GM18505 (cell line): ENCODE results near the gene ADAMTS12.

Experiments
- ATAC-seq: cut with Tn5 transposase; IDR thresholded peaks from one replicate; pipeline ENCODE4 v1.9.1; 2021; ENCODE audit not compliant: unreplicated experiment
- POLR2A ChIP-seq: IDR thresholded peaks from 4 replicates; pipeline ENCODE4 v1.6.1; 2011; ENCODE audit warnings: borderline replicate concordance; ENCODE audit not compliant: insufficient read depth, insufficient read length; ENCODE audit errors: extremely low read depth

Gene ADAMTS12

DNA sequence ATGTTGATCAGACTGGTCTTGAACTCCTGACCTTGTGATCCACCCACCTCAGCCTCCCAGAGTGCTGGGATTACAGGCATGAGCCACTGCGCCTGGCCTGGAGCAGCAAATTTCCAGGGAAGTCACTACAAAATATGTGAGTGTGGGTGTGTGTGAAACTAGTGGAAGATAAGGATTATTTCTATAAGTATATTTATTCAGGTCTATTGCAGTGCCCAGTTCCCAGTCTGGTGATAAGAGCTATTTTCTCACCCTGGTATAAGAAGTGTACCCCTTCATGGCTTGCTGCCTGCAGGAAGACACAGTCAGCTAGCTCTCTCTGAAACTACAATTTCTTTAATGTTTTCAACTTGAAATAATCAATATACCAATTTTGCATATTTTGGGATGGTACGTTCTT lies 414.0 kb downstream of the ADAMTS12 start:
- no peak for ATAC-seq
- TF ChIP-seq POLR2A, result no peak

DNA sequence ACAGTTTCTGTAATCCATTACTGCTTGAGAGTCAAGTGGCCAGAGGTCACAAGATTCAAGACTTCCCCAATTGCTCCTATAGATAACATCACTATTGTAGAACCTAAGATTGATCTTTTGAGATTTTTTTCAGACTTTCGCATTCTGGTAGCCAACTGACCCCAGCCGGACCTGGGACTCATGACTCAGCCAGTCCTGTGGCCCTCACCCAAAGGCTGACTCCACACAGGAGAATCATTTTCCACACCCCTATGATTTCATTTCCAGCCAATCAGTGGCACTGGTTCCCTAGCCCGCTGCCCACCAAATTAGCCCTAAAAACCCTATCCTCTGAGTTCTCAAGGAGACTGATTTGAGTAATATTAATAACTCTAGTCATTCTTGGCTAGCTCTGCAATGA lies 414.8 kb downstream of the ADAMTS12 start:
- ATAC-seq, result no peak
- TF ChIP-seq POLR2A, result no peak

DNA sequence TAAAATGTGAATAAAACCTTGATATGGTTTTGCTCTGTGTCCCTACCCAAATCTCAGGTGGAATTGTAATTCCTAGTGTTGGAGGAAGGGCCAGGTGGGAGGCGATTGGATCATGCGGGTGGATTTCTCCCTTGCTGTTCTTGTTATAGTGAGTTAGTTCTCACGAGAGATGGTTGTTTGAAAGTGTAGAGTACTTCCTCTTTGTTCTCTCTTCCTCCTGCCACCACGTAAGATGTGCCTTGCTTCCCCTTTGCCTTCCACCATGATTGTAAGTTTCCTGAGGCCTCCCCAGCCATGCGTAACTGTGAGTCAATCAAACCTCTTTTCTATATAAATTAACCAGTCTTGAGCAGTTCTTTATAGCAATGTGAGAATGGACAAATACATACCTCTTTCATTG lies 416.1 kb downstream of the ADAMTS12 start:
- ATAC-seq, result no peak
- TF ChIP-seq POLR2A, result no peak

GRCh38 chr5:33474931-33475499 lies 416.8 kb downstream of the ADAMTS12 start:
- no peak for ATAC-seq
- TF ChIP-seq POLR2A, result no peak

- no peak for TF ChIP-seq POLR2A
- no peak for ATAC-seq
Observed at GRCh38 chr5:33474004-33474403, 417.8 kb downstream of the ADAMTS12 start.
